Mesothelial cell of epicardium (in vitro differentiated cells): ENCODE results near the gene FAM83F. TPM values are rescaled to one million over a fixed set of nuclear protein-coding genes. Genes with fewer than 3 reads are reported as not detected.

ENCODE experiments used
- DNase-seq, 2 experiments: peaks; one replicate each; pipeline ENCODE4 v3.0.0; 2021; ENCODE audit warnings: low spot score in 2 of 2; ENCODE audit not compliant: unreplicated experiment in 2 of 2
- H3K27ac Mint-ChIP-seq: 2 replicates; pipeline ENCODE4 v1.8.0; 2021; ENCODE audit warnings: mixed read lengths
- H3K27me3 Mint-ChIP-seq: 2 replicates; pipeline ENCODE4 v1.8.0; 2021; ENCODE audit warnings: low read depth, mixed read lengths
- H3K36me3 Mint-ChIP-seq: 2 replicates; pipeline ENCODE4 v1.8.0; 2021; ENCODE audit warnings: mixed read lengths
- H3K4me1 Mint-ChIP-seq: 2 replicates; pipeline ENCODE4 v1.8.0; 2021; ENCODE audit warnings: mixed read lengths
- H3K4me3 Mint-ChIP-seq: 2 replicates; pipeline ENCODE4 v1.8.0; 2021; ENCODE audit warnings: mild to moderate bottlenecking, moderate library complexity, mixed read lengths
- H3K9me3 Mint-ChIP-seq: 2 replicates; pipeline ENCODE4 v1.8.0; 2021; ENCODE audit warnings: mixed read lengths
- CTCF ChIP-seq: fragments of 200-600 bp; sonication (generic); IDR thresholded peaks from one replicate; pipeline ENCODE4 v1.5.0; 2021; ENCODE audit warnings: antibody characterized with exemption; ENCODE audit not compliant: unreplicated experiment
- total RNA-seq: library from RNA; stranded (reverse); gene quantifications from 3 replicates; pipeline ENCODE4 v1.2.1, GENCODE V29; 2021

Gene FAM83F
- total RNA-seq, 1 donor from 2014 or later = 8.0 TPM

GRCh38 chr22:40009292-40009774, 14.6 kb downstream of the FAM83F start:
- no peak overlapping the region for H3K4me3 Mint-ChIP-seq
- H3K4me1 Mint-ChIP-seq = peaks cover 28% of the 10 kb centered on the region
- no peak for TF ChIP-seq CTCF
- DNase-seq = no peak
- peaks cover 3% of the 10 kb centered on the region for H3K27me3 Mint-ChIP-seq
- H3K36me3 Mint-ChIP-seq = no peaks in the 10 kb centered on the region
- H3K9me3 Mint-ChIP-seq = no peaks in the 10 kb centered on the region
- no peak overlapping the region for H3K27ac Mint-ChIP-seq

- Mint-ChIP-seq H3K4me1 (peaks cover 28% of the 10 kb centered on the region), H3K36me3 (no peaks in the 10 kb centered on the region), H3K9me3 (no peaks in the 10 kb centered on the region), H3K4me3 (no peak overlapping the region), H3K27ac (no peak overlapping the region), H3K27me3 (peaks cover 3% of the 10 kb centered on the region)
- no peak for DNase-seq
- no peak for TF ChIP-seq CTCF
Measured at GRCh38 chr22:40009951-40010671, 15.4 kb downstream of the FAM83F start.

GRCh38 chr22:40010746-40011145, 16.0 kb downstream of the FAM83F start:
- Mint-ChIP-seq H3K9me3 (no peaks in the 10 kb centered on the region), H3K36me3 (no peaks in the 10 kb centered on the region), H3K4me3 (no peak overlapping the region), H3K27ac (no peak overlapping the region), H3K4me1 (peaks cover 27% of the 10 kb centered on the region), H3K27me3 (peaks cover 3% of the 10 kb centered on the region)
- no peak for TF ChIP-seq CTCF
- DNase-seq = no peak

GRCh38 chr22:40014667-40015248, 20.0 kb downstream of the FAM83F start:
- no peaks in the 10 kb centered on the region for H3K27me3 Mint-ChIP-seq
- H3K36me3 Mint-ChIP-seq = no peaks in the 10 kb centered on the region
- TF ChIP-seq CTCF = no peak
- H3K27ac Mint-ChIP-seq = no peak overlapping the region
- H3K4me3 Mint-ChIP-seq = no peak overlapping the region
- H3K9me3 Mint-ChIP-seq = no peaks in the 10 kb centered on the region
- no peak for DNase-seq
- H3K4me1 Mint-ChIP-seq = peaks cover 11% of the 10 kb centered on the region

GRCh38 chr22:40015358-40015976, 20.7 kb downstream of the FAM83F start:
- Mint-ChIP-seq H3K36me3 (no peaks in the 10 kb centered on the region), H3K4me3 (no peak overlapping the region), H3K27me3 (no peaks in the 10 kb centered on the region), H3K9me3 (no peaks in the 10 kb centered on the region), H3K4me1 (peaks cover 10% of the 10 kb centered on the region), H3K27ac (no peak overlapping the region)
- no peak for TF ChIP-seq CTCF
- DNase-seq = no peak
